ENCODE results near the gene CDKN2AIP.
A peak's percentile ranks its signal among the peaks of the same experiment; 100 is the strongest.

GRCh38 chr4:183471946-183472708 lies 27.7 kb downstream of the CDKN2AIP start:
- TF ChIP-seq POLR2AphosphoS2 (IDR thresholded peaks at IDR 0.05; ENCODE audit: low read depth, low read length) (no peak), YY1 (IDR thresholded peaks at IDR 0.05; ENCODE audit: low read depth, low read length) (peak; percentile 60; the same call in 1 of the 2 replicates), ATF3 (IDR thresholded peaks at IDR 0.05; ENCODE audit: borderline replicate concordance, extremely low read depth, low read depth, low read length) (no peak), REST (IDR thresholded peaks at IDR 0.05; ENCODE audit: low read depth, low read length) (no peak), CTCF (IDR thresholded peaks at IDR 0.05 in 2 of 3, conservative IDR thresholded peaks at IDR 0.05 in 1 of 3; ENCODE audit: control insufficient read depth in 2 of 3, extremely low read depth in 1 of 3, insufficient read depth in 1 of 3, low read depth in 3 of 3, low read length in 3 of 3) (peak; percentile 74 to 79 (median 74)), CBX3 (IDR thresholded peaks at IDR 0.05; ENCODE audit: borderline replicate concordance, low read depth) (no peak), NBN (IDR thresholded peaks at IDR 0.05) (no peak), PKNOX1 (IDR thresholded peaks at IDR 0.05) (no peak), EP300 (IDR thresholded peaks at IDR 0.05; ENCODE audit: borderline replicate concordance in 1 of 2, control insufficient read depth in 1 of 2, low read depth in 2 of 2, low read length in 2 of 2) (no peak), EZH2 (IDR thresholded peaks at IDR 0.05; ENCODE audit: borderline replicate concordance, control insufficient read depth, low read depth, low read length) (no peak), ZZZ3 (IDR thresholded peaks at IDR 0.05; ENCODE audit: control insufficient read depth, insufficient read length, low read depth) (no peak), SUPT20H (IDR thresholded peaks at IDR 0.05; ENCODE audit: borderline replicate concordance, control insufficient read depth, low read depth, low read length) (no peak)

All from GM12878 (cell line).